TTC549 (cell line): ENCODE data around the gene DCAF4.
"Not testable (repeated sequence)": the region's sequence is repeated elsewhere in the genome, so short reads cannot be mapped to it uniquely, and the experiment has no call there.

Experiments used
- FAIRE-seq: peaks from 2 replicates; lab custom pipeline; 2012; peaks lifted over from hg19 to GRCh38; lab: Jason Lieb, UNC

The DCAF4 gene

GRCh38 chr14:72970824-72971434 is 44.7 kb downstream of the DCAF4 start:
- FAIRE-seq = no peak

- no peak for FAIRE-seq
Observed at GRCh38 chr14:72974661-72975060, 48.4 kb downstream of the DCAF4 start.

GRCh38 chr14:72975770-72976169 is 49.5 kb downstream of the DCAF4 start:
- no peak for FAIRE-seq

GRCh38 chr14:72978856-72979255 is 52.6 kb downstream of the DCAF4 start:
- FAIRE-seq = no peak

- FAIRE-seq = no peak
Observed at GRCh38 chr14:72980863-72981262, 54.6 kb downstream of the DCAF4 start.

GRCh38 chr14:72982146-72982708 is 56.0 kb downstream of the DCAF4 start:
- no peak for FAIRE-seq

- no peak for FAIRE-seq
Observed at GRCh38 chr14:72986214-72986613, 60.0 kb downstream of the DCAF4 start.

GRCh38 chr14:72986857-72987256 is 60.6 kb downstream of the DCAF4 start:
- no peak for FAIRE-seq

GRCh38 chr14:72990171-72990570 is 63.9 kb downstream of the DCAF4 start:
- no peak for FAIRE-seq

- FAIRE-seq = no peak
Observed at GRCh38 chr14:72996916-72997315, 70.7 kb downstream of the DCAF4 start.

- FAIRE-seq = no peak
Observed at GRCh38 chr14:72998252-72998903, 72.1 kb downstream of the DCAF4 start.

- no peak for FAIRE-seq
Observed at GRCh38 chr14:72999316-72999715, 73.1 kb downstream of the DCAF4 start.

- FAIRE-seq = no peak
Observed at GRCh38 chr14:73000073-73000472, 73.8 kb downstream of the DCAF4 start.

- FAIRE-seq = no peak
Observed at GRCh38 chr14:73003681-73004080, 77.4 kb downstream of the DCAF4 start.

GRCh38 chr14:73004641-73005040 is 78.4 kb downstream of the DCAF4 start:
- not testable (repeated sequence) for FAIRE-seq

GRCh38 chr14:73007835-73008234 is 81.6 kb downstream of the DCAF4 start:
- FAIRE-seq = no peak

- FAIRE-seq = no peak
Observed at GRCh38 chr14:73008501-73008900, 82.2 kb downstream of the DCAF4 start.
